ENCODE data around the gene TCF12. TPM values are rescaled to one million over a fixed set of nuclear protein-coding genes. Genes with fewer than 3 reads are reported as not detected.

TCF12 gene
- total RNA-seq, 1 experiment from 2014 or later, result 76.7 TPM

GRCh38 chr15:57122080-57122840 lies 203.8 kb downstream of the TCF12 start:
- Histone ChIP-seq H3K4me1 (ENCODE audit: insufficient read depth, low read length) (peaks cover 3% of the 10 kb centered on the region), H4K5ac (ENCODE audit: insufficient read length, low read depth, low read length) (no peak overlapping the region), H4K8ac (replicated peaks; ENCODE audit: insufficient read length, low read depth, low read length) (no peak overlapping the region), H3K9ac (ENCODE audit: extremely low read depth, insufficient read length, low read length) (no peak overlapping the region), H4K20me1 (ENCODE audit: control insufficient read depth, insufficient read depth, insufficient read length) (no peaks in the 10 kb centered on the region), H3K14ac (ENCODE audit: insufficient read depth, low read length) (no peak overlapping the region), H2BK15ac (ENCODE audit: low read depth, low read length) (no peak overlapping the region), H4K91ac (ENCODE audit: insufficient read length, low read depth, low read length) (no peak overlapping the region), H3K27ac (ENCODE audit: insufficient read length, low read depth, low read length) (no peak overlapping the region), H3K4me2 (ENCODE audit: insufficient read depth, insufficient read length, low read length) (no peak overlapping the region), H3K27me3 (ENCODE audit: insufficient read depth, low read length) (no peaks in the 10 kb centered on the region), H3K79me1 (ENCODE audit: insufficient read depth, low read depth, low read length, poor library complexity, severe bottlenecking) (peaks cover 3% of the 10 kb centered on the region), H3K56ac (ENCODE audit: insufficient read length, low read depth, low read length) (no peak overlapping the region), H3T11ph (ENCODE audit: low read length) (no peak overlapping the region), H2BK12ac (ENCODE audit: insufficient read length, low read depth, low read length) (no peak overlapping the region), H2AFZ (ENCODE audit: low read length) (no peak overlapping the region), H3K18ac (ENCODE audit: insufficient read length, low read depth, low read length) (no peak overlapping the region), H2BK120ac (ENCODE audit: low read depth, low read length, poor library complexity, severe bottlenecking) (no peak overlapping the region), H3K23me2 (ENCODE audit: insufficient read length, low read depth, low read length, poor library complexity, severe bottlenecking) (no peaks in the 10 kb centered on the region), H2BK5ac (ENCODE audit: insufficient read length, low read length) (no peak overlapping the region), H3K23ac (ENCODE audit: insufficient read length, low read depth, low read length) (no peak overlapping the region), H2BK20ac (ENCODE audit: low read depth, low read length, poor library complexity, severe bottlenecking) (no peak overlapping the region), H3K4ac (ENCODE audit: low read depth, low read length) (no peak overlapping the region), H3K79me2 (ENCODE audit: insufficient read depth, low read length) (peaks cover 2% of the 10 kb centered on the region; the same call in 1 of the 2 replicates), H3K9me3 (ENCODE audit: control insufficient read depth, low read depth, low read length) (no peaks in the 10 kb centered on the region), H2AK5ac (ENCODE audit: insufficient read length, low read length) (no peak overlapping the region)
- Mint-ChIP-seq H3K27ac (peak overlapping the region; percentile 24 to 84 (median 27); a peak in 5 of 7 replicates), H3K4me3 (no peak overlapping the region), H3K36me3 (ENCODE audit: insufficient read depth in 1 of 3, low read depth in 3 of 3) (peaks cover 0 to 5% (median 0%) of the 10 kb centered on the region in 3 experiments; a peak in 2 of 7 replicates), H3K27me3 (ENCODE audit: low read depth) (no peaks in the 10 kb centered on the region), H3K4me1 (peaks cover 35 to 41% of the 10 kb centered on the region in 2 experiments), H3K9me3 (no peaks in the 10 kb centered on the region)
- DNase-seq, result no peak
- WGBS (ENCODE audit: extremely low coverage, insufficient read length, low lambda C conversion rate), result no CpG with 5 or more reads among the region's 2 CpGs
- no peak for TF ChIP-seq CTCF (conservative IDR thresholded peaks at IDR 0.05)

Data from H9 (cell line).